K562 (cell line): ENCODE measurements around the gene ANKS1A.

ENCODE experiments used
- RAD21 ChIP-seq, 2 experiments: fragments of 250-450 bp in 1 of 2; fragments of 450-650 bp in 1 of 2; sonication (Bioruptor Pico) in 1 of 2; formaldehyde crosslinking in 1 of 2; IDR thresholded peaks in 1 of 2; conservative IDR thresholded peaks in 1 of 2; 2 replicates each; pipeline versions ENCODE4 v1.4.0 to v1.8.0; 2020 to 2022; ENCODE audit warnings: mild to moderate bottlenecking in 2 of 2, moderate library complexity in 1 of 2
- TF ChIP-seq, protein P1 (sequence below): fragments of 250-450 bp; sonication (Bioruptor Pico); IDR thresholded peaks from 2 replicates; pipeline ENCODE4 v1.4.0; 2020; ENCODE audit warnings: mild to moderate bottlenecking
- TF ChIP-seq, protein P2 (sequence below): sonication (generic); formaldehyde crosslinking; IDR thresholded peaks from 2 replicates; pipeline ENCODE4 v1.8.1; 2023; ENCODE audit warnings: mild to moderate bottlenecking, missing genetic modification reagents

- TF ChIP-seq, protein P1, sequence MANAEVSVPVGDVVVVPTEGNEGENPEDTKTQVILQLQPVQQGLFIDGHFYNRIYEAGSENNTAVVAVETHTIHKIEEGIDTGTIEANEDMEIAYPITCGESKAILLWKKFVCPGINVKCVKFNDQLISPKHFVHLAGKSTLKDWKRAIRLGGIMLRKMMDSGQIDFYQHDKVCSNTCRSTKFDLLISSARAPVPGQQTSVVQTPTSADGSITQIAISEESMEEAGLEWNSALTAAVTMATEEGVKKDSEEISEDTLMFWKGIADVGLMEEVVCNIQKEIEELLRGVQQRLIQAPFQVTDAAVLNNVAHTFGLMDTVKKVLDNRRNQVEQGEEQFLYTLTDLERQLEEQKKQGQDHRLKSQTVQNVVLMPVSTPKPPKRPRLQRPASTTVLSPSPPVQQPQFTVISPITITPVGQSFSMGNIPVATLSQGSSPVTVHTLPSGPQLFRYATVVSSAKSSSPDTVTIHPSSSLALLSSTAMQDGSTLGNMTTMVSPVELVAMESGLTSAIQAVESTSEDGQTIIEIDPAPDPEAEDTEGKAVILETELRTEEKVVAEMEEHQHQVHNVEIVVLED (CRISPR knock-in tag): no peak
- TF ChIP-seq, protein P2, sequence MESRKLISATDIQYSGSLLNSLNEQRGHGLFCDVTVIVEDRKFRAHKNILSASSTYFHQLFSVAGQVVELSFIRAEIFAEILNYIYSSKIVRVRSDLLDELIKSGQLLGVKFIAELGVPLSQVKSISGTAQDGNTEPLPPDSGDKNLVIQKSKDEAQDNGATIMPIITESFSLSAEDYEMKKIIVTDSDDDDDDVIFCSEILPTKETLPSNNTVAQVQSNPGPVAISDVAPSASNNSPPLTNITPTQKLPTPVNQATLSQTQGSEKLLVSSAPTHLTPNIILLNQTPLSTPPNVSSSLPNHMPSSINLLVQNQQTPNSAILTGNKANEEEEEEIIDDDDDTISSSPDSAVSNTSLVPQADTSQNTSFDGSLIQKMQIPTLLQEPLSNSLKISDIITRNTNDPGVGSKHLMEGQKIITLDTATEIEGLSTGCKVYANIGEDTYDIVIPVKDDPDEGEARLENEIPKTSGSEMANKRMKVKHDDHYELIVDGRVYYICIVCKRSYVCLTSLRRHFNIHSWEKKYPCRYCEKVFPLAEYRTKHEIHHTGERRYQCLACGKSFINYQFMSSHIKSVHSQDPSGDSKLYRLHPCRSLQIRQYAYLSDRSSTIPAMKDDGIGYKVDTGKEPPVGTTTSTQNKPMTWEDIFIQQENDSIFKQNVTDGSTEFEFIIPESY (CRISPR knock-in tag): no peak
- no peak for TF ChIP-seq RAD21 (CRISPR knock-in tag; conservative IDR thresholded peaks at IDR 0.05 in 1 of 2, IDR thresholded peaks at IDR 0.05 in 1 of 2)
Observed at GRCh38 chr6:34877869-34878485, 11.1 kb upstream of the ANKS1A start.
